ENCODE results near the gene PLEKHO1.
"Not testable (repeated sequence)": the region's sequence is repeated elsewhere in the genome, so short reads cannot be mapped to it uniquely, and the experiment has no call there.

- not testable (repeated sequence) for TF ChIP-seq CTCF (IDR thresholded peaks at IDR 0.05; ENCODE audit: low read depth, low read length); MYC (IDR thresholded peaks at IDR 0.05; ENCODE audit: low read depth, low read length); MAX (IDR thresholded peaks at IDR 0.05; ENCODE audit: low read depth, low read length); POLR2A (IDR thresholded peaks at IDR 0.05; ENCODE audit: extremely low read depth, insufficient read length)
These were observed 14.3 kb upstream of the PLEKHO1 start for GRCh38 chr1:150135400-150135799.
